ENCODE data around the gene TTC24. TPM values are rescaled to one million over a fixed set of nuclear protein-coding genes. Genes with fewer than 3 reads are reported as not detected.

Gene TTC24
- total and polyA plus RNA-seq, 8 donors, result not detected

DNA sequence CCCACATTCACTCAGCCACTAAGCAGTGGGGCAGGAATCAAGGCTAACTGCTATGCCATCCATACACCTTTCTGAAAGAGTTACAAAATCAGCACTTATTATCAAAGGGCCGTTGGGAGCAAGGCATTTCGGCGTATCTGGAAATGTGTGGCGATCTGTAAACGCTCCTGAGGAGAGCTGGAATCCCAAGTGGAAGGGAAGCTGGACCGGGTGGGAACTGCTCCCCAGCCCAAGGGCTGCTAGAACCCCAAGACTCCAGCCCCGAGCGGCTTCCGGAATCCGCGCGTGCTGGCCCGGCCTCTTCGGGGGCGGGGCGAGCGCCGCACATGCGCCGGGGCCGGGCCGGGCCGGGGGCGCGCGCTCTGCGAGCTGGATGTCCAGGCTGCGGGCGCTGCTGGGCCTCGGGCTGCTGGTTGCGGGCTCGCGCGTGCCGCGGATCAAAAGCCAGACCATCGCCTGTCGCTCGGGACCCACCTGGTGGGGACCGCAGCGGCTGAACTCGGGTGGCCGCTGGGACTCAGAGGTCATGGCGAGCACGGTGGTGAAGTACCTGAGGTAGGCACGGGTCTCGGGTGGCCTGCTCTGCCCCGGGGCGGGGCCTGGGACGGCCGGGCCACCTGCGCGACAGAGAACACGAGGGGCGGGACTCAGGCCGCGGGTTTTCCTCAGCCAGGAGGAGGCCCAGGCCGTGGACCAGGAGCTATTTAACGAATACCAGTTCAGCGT is 12.1 kb downstream of the TTC24 start, which contains the start of gene NAXE:
NAXE (plus strand) TSS at position 345 of the 726 bp plus-strand sequence; CDS start at position 374, 29 bp downstream.
- FAIRE-seq (no peak), DNase-seq (peak; percentile 64 to 89 (median 75)), ATAC-seq (peak; percentile 97 to 98 (median 98))
- intact Hi-C loops (cut with DNase I), result no loop called here
- 0 to 1% methylated on average over 48 to 60 of the region's 60 CpGs for WGBS, 2 donors
- Histone ChIP-seq H3K27me3 (no peaks in the 10 kb centered on the region), H3K36me3 (peaks cover 0 to 13% (median 0%) of the 10 kb centered on the region in 3 donors), H3K27ac (peak within 1 kb of the TSS; percentile 47 to 76 (median 60)), H3K9me3 (no peaks in the 10 kb centered on the region), H3K4me1 (peaks cover 0 to 8% (median 4%) of the 10 kb centered on the region in 3 donors), H3K4me3 (peak within 1 kb of the TSS; percentile 69 to 92 (median 74))
- TF ChIP-seq, protein P1, sequence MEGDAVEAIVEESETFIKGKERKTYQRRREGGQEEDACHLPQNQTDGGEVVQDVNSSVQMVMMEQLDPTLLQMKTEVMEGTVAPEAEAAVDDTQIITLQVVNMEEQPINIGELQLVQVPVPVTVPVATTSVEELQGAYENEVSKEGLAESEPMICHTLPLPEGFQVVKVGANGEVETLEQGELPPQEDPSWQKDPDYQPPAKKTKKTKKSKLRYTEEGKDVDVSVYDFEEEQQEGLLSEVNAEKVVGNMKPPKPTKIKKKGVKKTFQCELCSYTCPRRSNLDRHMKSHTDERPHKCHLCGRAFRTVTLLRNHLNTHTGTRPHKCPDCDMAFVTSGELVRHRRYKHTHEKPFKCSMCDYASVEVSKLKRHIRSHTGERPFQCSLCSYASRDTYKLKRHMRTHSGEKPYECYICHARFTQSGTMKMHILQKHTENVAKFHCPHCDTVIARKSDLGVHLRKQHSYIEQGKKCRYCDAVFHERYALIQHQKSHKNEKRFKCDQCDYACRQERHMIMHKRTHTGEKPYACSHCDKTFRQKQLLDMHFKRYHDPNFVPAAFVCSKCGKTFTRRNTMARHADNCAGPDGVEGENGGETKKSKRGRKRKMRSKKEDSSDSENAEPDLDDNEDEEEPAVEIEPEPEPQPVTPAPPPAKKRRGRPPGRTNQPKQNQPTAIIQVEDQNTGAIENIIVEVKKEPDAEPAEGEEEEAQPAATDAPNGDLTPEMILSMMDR (IDR thresholded peaks at IDR 0.05), result no peak

DNA sequence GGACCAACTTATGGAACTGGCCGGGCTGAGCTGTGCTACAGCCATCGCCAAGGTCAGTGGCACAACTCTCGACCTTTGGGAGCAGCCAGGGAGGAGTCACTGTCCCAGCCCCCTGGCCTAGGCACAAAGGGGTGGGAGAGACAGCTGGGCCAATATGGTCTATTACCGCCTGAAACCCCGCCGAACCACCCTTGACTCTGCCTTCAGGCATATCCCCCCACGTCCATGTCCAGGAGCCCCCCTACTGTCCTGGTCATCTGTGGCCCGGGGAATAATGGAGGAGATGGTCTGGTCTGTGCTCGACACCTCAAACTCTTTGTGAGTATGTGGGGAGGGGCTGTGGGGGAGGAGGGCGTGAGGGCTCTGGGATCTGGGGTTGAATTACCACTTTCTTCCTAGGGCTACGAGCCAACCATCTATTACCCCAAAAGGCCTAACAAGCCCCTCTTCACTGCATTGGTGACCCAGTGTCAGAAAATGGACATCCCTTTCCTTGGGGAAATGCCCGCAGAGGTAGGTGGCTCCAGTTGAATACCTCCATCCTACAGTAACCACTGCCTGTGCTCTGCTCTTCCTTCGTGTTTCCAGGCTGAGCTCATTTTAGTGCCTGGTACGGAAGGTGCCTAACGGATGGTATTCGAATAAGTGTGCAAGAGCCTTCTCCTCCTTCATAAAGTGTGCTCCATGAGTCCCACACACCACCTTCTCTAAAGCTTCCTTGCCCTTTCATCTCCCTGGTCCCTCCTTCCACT is 12.8 kb downstream of the TTC24 start:
- intact Hi-C loops (cut with DNase I), result no loop called here
- TF ChIP-seq, protein P1 (IDR thresholded peaks at IDR 0.05), result no peak
- peak overlapping the region; percentile 47 to 76 (median 55) for H3K27ac ChIP-seq
- H3K9me3 ChIP-seq, result no peaks in the 10 kb centered on the region
- peaks cover 0 to 13% (median 0%) of the 10 kb centered on the region in 3 donors for H3K36me3 ChIP-seq
- FAIRE-seq (no peak), DNase-seq (no peak), ATAC-seq (peak in 1 of 4 donors; percentile 2)
- H3K4me1 ChIP-seq, result peaks cover 0 to 8% (median 4%) of the 10 kb centered on the region in 3 donors
- H3K4me3 ChIP-seq, result peak overlapping the region; percentile 69 to 92 (median 74)
- 47 to 51% methylated on average over 16 of the region's 16 CpGs for WGBS, 2 donors
- H3K27me3 ChIP-seq, result no peaks in the 10 kb centered on the region

DNA sequence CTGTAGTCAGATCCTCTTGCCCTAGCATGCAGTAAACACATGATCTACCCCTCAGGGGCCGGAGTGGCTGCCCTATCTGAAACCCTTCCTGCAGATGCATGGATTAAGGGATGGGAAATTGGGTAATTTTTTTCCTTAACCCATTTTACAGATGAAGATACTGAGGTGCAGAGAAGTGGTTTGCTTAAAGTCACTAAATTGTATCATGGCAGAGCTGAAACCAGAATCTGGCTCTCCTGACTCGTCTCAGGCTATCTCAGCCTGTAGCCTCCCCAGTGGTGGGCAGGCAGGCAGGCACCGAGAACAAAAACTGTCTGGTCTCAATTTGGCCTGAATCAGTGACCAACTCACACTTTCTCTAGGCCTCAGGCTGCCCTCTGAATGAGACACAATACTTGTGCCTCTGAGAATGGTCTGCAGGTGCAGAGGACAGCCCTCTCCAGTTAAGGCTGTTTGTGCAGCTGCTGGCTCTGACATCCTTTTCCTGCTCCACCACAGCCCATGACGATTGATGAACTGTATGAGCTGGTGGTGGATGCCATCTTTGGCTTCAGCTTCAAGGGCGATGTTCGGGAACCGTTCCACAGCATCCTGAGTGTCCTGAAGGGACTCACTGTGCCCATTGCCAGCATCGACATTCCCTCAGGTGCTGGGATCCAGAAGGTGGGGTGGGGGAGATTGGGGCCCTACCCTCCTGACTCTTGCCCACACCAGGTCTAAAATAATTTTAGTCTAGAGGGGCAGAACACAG is 13.6 kb downstream of the TTC24 start:
- Histone ChIP-seq H3K27me3 (no peaks in the 10 kb centered on the region), H3K36me3 (peaks cover 0 to 13% (median 0%) of the 10 kb centered on the region in 3 donors), H3K27ac (no peak overlapping the region), H3K9me3 (no peaks in the 10 kb centered on the region), H3K4me1 (peaks cover 0 to 8% (median 4%) of the 10 kb centered on the region in 3 donors), H3K4me3 (peak overlapping the region in 1 of 4 donors; percentile 92)
- ATAC-seq (no peak), DNase-seq (peak in 1 of 6 donors; percentile 20), FAIRE-seq (no peak)
- TF ChIP-seq, protein P1 (IDR thresholded peaks at IDR 0.05), result no peak
- intact Hi-C loops (cut with DNase I), result no loop called here
- WGBS, 2 donors, result 77 to 78% methylated on average over 8 of the region's 8 CpGs

DNA sequence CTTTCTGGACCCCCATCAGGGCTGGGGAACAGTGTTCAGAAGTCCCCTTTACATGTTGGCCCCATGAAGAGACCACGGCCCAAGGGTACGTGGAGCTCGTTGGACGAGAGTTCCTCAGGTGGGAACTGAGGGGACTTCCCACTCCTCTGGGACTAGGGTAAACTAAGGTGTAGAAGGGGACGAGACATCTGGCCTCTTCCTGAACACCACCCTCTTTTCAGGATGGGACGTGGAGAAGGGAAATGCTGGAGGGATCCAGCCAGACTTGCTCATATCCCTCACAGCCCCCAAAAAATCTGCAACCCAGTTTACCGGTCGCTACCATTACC is 14.1 kb downstream of the TTC24 start:
- Histone ChIP-seq H3K4me3 (no peak overlapping the region), H3K4me1 (peaks cover 0 to 8% (median 4%) of the 10 kb centered on the region in 3 donors), H3K27ac (no peak overlapping the region), H3K27me3 (no peaks in the 10 kb centered on the region), H3K9me3 (no peaks in the 10 kb centered on the region), H3K36me3 (peaks cover 0 to 13% (median 0%) of the 10 kb centered on the region in 3 donors)
- intact Hi-C loops (cut with DNase I), result no loop called here
- WGBS, 2 donors, result 85 to 87% methylated on average over 8 of the region's 8 CpGs
- TF ChIP-seq, protein P1 (IDR thresholded peaks at IDR 0.05), result no peak
- ATAC-seq (no peak), DNase-seq (peak in 1 of 6 donors; percentile 23), FAIRE-seq (no peak)

Data from pancreas (tissue), 10 donors.